Islet precursor cell (in vitro differentiated cells): ENCODE measurements around the gene MRAP.
"Not testable (repeated sequence)": the region's sequence is repeated elsewhere in the genome, so short reads cannot be mapped to it uniquely, and the experiment has no call there.

ENCODE experiments used
- DNase-seq: peaks from one replicate; pipeline ENCODE4 v3.0.0-alpha.2; 2018

The MRAP gene

DNA sequence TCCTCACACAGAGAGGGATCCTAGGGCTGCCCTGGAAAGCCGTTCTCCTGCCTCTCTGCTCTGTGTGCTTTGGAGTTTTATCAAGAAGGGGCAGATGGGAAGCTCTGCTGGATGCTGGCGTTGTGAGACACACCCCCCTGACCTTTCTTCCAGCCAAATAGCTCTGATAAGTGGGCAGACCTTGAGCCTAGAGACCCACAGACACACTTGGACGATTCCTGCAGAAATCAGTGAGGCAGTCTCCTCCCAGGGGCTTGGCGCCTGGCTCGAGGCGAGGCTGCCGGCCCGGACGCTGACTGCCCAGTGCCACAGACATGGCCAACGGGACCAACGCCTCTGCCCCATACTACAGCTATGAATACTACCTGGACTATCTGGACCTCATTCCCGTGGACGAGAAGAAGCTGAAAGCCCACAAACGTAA, at the start of gene MRAP:
Gene MRAP (plus strand): TSS at position 198 of the 424 bp plus-strand sequence. CDS start 117 bp downstream, at position 315.
- no peak for DNase-seq

DNA sequence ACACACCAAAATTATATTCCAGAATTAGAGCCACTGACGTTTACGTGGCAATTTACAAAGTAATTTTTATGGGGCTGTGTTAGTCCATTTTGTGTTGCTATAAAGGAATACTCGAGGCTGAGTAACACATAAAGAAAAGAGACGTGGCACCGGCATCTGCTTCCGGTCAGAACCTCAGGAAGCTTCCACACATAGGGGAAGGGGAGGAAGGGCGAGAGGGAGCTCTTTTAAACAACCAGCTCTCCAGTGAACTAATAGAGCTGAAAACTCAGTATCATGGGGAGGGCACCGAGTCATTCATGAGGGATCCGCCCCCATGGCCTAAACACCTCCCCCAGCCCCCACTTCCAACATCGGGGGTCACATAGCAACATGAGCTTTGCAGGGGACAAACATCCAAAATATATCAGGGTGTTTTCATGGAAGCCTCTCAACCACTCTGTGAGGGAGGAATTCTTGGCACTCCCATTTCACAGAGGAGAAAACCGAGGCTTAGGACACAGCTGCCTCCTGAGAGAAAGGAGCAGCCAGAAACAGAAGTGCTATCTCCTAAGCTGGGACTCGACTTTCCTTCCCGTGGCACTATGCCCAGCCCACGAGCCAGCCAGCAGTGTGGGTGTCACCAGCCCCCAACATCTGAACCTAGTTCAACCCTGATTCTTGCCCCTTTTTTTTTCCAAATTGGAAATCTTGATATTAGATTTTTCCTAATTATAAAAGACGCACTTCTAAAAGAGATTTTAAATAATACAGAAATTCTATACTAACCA, 49.0 kb upstream of the MRAP start:
- DNase-seq: no peak

GRCh38 chr21:32252136-32252535, 46.5 kb upstream of the MRAP start:
- no peak for DNase-seq

DNA sequence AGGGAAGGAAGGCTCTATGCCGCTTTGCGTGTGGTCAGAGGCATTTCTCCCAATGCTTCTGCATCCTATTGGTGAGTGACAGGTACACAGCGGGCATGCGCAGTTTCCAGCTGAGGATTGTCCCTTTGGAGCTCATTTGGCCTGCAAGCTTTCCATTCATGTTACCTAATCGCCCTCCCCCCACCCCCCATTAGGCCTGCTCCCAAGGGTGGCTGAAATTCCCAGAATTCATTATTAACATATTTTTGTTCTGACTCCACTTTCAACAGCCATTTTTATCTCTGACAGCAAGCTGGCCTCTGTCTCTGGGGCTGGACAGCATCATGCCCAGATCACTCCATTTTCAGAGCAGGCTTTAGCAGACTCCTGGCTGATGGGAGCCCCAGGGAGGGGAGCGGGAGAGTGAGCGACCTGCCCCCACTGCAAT, 45.4 kb upstream of the MRAP start:
- DNase-seq: no peak

DNA sequence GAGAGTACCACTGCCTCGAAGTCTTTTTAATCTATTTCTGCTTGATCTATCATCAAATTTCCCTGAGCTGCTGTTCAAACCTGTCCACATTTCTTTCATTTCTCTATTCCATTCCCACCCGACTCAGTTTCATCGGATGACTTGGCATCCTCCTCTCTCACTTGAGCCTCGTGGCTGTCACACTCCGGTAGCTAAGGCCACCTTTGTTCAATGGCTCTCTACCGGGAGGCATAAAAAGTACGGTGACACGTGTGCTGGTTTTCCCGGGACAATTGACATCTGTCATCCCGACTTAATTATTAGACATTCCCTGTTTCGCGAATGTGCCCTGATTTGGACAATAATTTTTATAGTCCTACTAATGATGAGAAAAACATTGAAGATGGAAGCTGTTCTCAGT, 42.4 kb upstream of the MRAP start:
- DNase-seq: no peak

- no peak for DNase-seq
Observed at GRCh38 chr21:32256873-32257620, 41.6 kb upstream of the MRAP start.

DNA sequence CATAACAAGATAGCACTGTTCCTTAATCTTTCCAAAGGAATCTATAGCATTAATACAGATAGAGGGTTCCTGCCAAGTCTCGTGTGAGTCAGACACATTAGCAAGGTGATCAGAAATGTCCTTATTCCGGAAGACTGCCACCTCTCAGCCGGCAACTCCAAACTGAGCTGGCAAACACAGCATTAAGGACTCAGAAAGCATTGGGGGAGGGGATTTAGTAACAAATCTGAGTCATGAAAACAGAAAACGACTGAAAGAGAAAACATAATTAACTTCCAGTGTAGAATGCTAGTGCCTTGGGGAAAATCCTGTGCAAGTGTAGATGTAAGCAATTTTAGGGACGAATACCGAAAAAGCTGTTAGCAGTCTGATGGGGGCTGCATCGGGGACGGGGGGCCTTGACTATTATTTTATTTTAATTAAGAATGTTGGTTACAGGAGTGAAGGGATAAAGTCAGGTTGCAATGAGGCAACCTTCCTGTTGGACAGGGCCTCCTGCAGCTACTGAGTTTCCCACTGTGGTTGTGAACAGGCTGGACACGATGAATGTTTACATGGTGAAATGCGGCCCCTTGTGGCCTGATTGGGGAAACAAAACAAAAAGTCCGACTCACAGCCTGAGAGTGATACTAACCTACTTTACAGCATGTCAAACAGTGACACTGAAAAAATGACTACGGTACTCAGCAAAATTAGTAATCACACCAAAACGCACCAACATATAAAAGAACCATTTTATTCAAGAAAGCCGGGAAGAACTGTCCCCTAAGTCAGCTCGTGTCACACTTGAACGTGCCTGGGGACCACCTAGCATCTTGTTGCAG, 40.5 kb upstream of the MRAP start:
- peak; percentile 85 for DNase-seq

- not testable (repeated sequence) for DNase-seq
Observed at GRCh38 chr21:32258786-32259048, 39.9 kb upstream of the MRAP start.

GRCh38 chr21:32260130-32260529, 38.5 kb upstream of the MRAP start:
- DNase-seq: no peak

DNA sequence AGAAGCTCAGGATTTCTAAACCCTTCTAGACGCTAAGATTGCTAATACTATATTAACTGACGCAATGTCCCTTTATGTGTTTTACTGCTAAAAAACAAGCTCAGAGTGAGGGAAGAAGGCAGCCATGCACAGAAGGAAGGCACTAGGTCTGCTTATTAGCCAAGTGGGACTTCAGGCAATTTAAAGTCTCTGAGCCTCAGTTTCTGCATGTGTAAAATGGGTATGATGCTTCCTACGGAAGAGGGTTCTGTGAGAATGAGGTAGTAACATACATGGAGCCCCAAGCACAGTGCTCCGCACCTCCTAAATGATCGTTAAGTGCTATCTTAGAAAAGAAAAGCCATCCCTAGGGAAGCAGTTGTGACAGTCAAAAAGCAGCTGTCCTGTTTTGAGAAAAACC, 36.7 kb upstream of the MRAP start:
- DNase-seq: no peak

DNA sequence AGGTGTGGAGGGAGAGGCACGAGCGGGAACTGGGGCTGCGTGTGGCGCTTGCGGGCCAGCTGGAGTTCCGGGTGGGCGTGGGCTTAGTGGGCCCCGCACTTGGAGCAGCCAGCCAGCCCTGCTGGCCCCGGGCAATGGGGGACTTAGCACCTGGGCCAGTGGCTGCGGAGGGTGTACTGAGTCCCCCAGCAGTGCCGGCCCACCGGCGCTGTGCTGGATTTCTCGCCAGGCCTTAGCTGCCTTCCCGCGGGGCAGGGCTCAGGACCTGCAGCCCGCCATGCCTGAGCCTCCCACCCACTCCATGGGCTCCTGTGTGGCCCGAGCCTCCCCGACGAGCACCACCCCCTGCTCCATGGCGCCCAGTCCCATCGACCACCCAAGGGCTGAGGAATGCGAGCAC, 33.3 kb upstream of the MRAP start:
- not testable (repeated sequence) for DNase-seq

- DNase-seq: no peak
Observed at GRCh38 chr21:32270748-32271147, 27.9 kb upstream of the MRAP start.

- DNase-seq: no peak
Observed at GRCh38 chr21:32276671-32277070, 22.0 kb upstream of the MRAP start.

GRCh38 chr21:32278103-32278502, 20.6 kb upstream of the MRAP start:
- DNase-seq: no peak

- DNase-seq: peak; percentile 98
Observed at GRCh38 chr21:32278518-32279376, 19.9 kb upstream of the MRAP start, which contains the start of gene MIS18A. MIS18A (minus strand) TSS chr21:32279049; CDS start chr21:32279014, 35 bp downstream.

GRCh38 chr21:32279377-32279680, 19.3 kb upstream of the MRAP start:
- no peak for DNase-seq

- no peak for DNase-seq
Observed at GRCh38 chr21:32281531-32281930, 17.1 kb upstream of the MRAP start.

DNA sequence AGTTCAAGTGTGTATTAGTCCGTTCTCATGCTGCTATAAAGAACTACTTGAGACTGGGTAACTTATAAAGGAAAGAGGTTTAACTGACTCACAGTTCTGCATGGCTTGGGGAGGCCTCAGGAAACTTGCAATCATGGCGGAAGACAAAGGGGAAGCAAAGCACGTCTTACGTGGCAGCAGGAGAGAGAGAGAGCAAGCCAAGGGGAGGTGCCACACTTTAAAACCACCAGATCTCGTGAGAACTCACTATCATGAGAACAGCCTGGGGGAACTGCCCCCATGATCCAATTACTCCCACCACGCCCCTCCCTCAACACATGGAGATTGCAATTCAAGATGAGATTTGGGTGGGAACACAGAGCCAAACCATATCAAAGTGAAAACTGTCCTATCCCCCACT, 15.7 kb upstream of the MRAP start:
- no peak for DNase-seq

DNA sequence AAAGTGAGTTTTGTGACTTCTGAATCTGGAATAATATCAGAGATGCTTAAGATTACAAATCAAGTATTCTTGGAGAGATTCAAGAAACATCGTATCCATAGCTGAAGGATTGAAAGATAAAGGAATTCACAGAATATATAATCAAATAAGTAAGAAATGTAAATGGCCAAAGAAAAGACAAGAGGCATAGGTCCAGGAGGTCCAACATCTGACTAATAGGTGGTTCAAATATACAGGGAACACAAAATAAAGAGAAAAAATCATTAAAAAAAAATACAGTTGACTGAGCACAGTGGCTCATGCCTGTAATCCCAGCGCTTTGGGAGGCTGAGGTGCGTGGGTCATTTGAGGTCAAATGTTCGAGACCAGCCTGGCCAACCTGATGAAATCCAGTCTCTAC, 13.2 kb upstream of the MRAP start:
- DNase-seq: no peak

DNA sequence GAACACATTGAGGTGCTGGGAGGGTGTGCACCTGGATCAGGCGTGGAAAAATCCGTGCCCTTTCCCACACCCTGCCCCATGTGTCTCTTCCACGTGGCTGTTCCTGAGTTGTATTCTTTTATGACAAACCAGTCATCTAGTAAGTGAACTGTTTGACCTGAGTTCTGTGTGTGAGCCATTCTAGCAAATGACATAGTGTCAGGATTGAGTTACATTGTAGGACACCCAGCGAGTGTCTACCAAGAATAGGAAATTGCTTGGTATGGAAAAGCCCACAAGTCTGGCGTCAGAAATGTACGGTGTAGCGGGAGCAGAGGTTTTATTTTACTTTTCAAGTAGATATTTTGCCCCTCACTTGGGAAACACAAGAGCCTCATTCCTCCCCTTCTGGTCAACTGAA, 1.2 kb upstream of the MRAP start:
- DNase-seq: no peak

- DNase-seq: no peak
Observed at GRCh38 chr21:32298148-32298559, 501 bp upstream of the MRAP start.

DNA sequence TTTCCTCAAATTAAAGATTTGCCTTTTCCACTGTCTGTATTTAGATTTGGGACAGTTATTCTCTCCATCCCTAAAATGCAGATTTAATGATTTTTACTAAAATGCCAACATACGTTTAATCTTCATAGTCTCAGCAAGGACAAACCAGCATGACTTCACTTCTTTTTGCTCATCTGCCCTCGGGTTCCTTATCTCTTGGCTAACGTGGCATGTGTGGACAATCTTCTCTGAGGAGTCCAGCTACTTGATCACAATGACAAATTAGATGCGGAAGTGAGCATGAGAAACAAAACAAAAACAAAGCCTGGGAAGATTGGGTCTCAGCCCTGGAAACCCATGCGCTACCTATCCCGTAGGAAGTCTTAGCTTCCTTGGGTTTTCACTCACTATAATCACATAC, 1.0 kb downstream of the MRAP start:
- no peak for DNase-seq
